PC-9 (cell line): ENCODE measurements around the gene SEC14L6. TPM values are rescaled to one million over a fixed set of nuclear protein-coding genes. Genes with fewer than 3 reads are reported as not detected.

ENCODE experiments used
- BruUV-seq: library from RNA; stranded (reverse); fragments of 400-500 nt; replicated peaks from 2 replicates; lab custom pipeline; 2021; lab: Mats Ljungman, UMichigan
- CTCF ChIA-PET: fragments of 300-600 bp; sonication (Branson Sonifier 250); formaldehyde crosslinking; loops from one replicate; lab custom pipeline; 2022; ENCODE audit warnings: antibody characterized with exemption; lab: Charles Lee
- POLR2A ChIA-PET: fragments of 300-600 bp; sonication (Branson Sonifier 250); formaldehyde crosslinking; loops from one replicate; lab custom pipeline; 2022; ENCODE audit warnings: antibody characterized with exemption; ENCODE audit not compliant: unreplicated experiment; lab: Charles Lee
- DNase-seq, 2 experiments: peaks; one replicate each; pipeline versions ENCODE4 v3.0.0 to v3.0.0-alpha.2; 2015 to 2022; ENCODE audit warnings: mixed read lengths in 1 of 2
- H2AFZ ChIP-seq: fragments of 200-600 bp; sonication (generic); 2 replicates; pipeline ENCODE4 v1.8.1; 2017; ENCODE audit warnings: antibody characterized with exemption
- H3F3A ChIP-seq: fragments of 200-600 bp; sonication (generic); 2 replicates; pipeline ENCODE4 v1.8.1; 2017; ENCODE audit warnings: antibody characterized with exemption, mild to moderate bottlenecking, low read depth; ENCODE audit not compliant: insufficient read depth
- H3K27ac ChIP-seq: fragments of 200-600 bp; sonication (generic); 2 replicates; pipeline ENCODE4 v1.6.1; 2016; ENCODE audit warnings: mixed run types
- H3K27me3 ChIP-seq: fragments of 200-600 bp; sonication (generic); 2 replicates; pipeline ENCODE4 v1.6.1; 2016; ENCODE audit warnings: low read depth, mixed run types; ENCODE audit not compliant: insufficient read depth
- H3K36me3 ChIP-seq: fragments of 200-600 bp; sonication (generic); 2 replicates; pipeline ENCODE4 v1.6.1; 2016; ENCODE audit warnings: low read depth, mixed run types
- H3K4me1 ChIP-seq: fragments of 200-600 bp; sonication (generic); replicated peaks from 2 replicates; pipeline ENCODE4 v1.6.1; 2016; ENCODE audit warnings: mixed run types; ENCODE audit not compliant: insufficient read depth
- H3K4me2 ChIP-seq: fragments of 200-600 bp; sonication (generic); 2 replicates; pipeline ENCODE4 v1.6.1; 2017; ENCODE audit warnings: mixed run types
- H3K4me3 ChIP-seq: fragments of 200-600 bp; sonication (generic); 2 replicates; pipeline ENCODE4 v1.6.1; 2016; ENCODE audit warnings: mixed run types
- H3K79me2 ChIP-seq: fragments of 200-600 bp; sonication (generic); 2 replicates; pipeline ENCODE4 v1.6.1; 2017; ENCODE audit warnings: low read depth, mixed run types
- H3K9me2 ChIP-seq: fragments of 200-600 bp; sonication (generic); 2 replicates; pipeline ENCODE4 v1.8.1; 2017; ENCODE audit warnings: mild to moderate bottlenecking; ENCODE audit not compliant: insufficient read depth
- H3K9me3 ChIP-seq: fragments of 200-600 bp; sonication (generic); 2 replicates; pipeline ENCODE4 v1.8.1; 2016; ENCODE audit warnings: low read depth; ENCODE audit not compliant: insufficient read depth
- H4K20me1 ChIP-seq: fragments of 200-600 bp; sonication (generic); 2 replicates; pipeline ENCODE4 v1.8.1; 2017; ENCODE audit not compliant: insufficient read depth
- EZH2 ChIP-seq: fragments of 200-600 bp; sonication (generic); IDR thresholded peaks from 2 replicates; pipeline ENCODE4 v1.8.0; 2017; ENCODE audit warnings: antibody characterized with exemption, low read depth
- intact Hi-C: fragments of 100-400 bp; cut with micrococcal nuclease; formaldehyde crosslinking; loops from one replicate; pipeline ENCODE4 v1.10.0; 2022; ENCODE audit not compliant: unreplicated experiment
- total RNA-seq: library from RNA; stranded (reverse); gene quantifications from 2 replicates; pipeline ENCODE4 v1.2.3, GENCODE V29; 2021
- TF ChIP-seq, protein P1 (sequence below): fragments of 200-600 bp; sonication (generic); conservative IDR thresholded peaks from 2 replicates; pipeline ENCODE4 v1.6.1; 2017; ENCODE audit warnings: mixed run types, antibody characterized with exemption, mild to moderate bottlenecking, moderate library complexity

Gene SEC14L6
- total RNA-seq, 1 experiment from 2014 or later: 0.31 TPM

DNA sequence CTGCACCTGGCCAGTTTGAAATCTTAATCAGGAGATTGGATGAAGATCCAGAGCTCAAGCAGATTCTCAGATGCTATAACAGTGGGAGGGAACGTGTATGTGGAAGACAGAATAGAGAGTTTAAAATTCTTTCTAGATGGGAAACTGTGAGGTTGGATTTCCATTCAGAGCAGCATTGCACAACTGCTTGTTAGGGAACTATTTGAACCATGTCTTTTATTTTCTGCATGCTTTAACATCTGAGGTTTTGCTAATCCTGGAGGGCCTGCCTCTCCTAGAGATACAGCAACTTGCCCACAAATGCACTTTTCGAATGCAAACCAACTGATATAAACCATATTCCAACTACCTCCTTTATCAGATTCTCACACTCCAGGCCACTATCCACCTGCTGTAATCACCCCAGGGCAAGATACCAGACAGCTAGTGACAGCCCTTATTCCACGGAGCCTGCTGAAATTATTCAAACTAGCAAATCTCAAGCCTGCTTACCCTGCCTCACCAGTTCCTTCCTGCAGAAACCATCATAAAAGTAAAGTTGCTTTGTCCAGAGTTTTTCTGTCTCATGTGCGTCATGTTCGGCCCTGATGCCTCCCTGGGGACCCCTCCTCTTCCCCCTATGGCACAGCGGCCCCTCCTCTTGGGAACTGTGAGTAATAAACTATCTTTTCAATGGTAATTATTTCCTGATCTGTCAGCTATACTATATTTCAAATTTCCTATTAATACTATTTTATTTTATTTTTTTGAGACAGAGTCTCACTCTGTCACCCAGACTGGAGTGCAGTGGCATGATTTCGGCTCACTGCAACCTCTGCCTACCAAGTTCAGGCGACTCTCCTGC is 22.7 kb downstream of the SEC14L6 start:
- Histone ChIP-seq H3K4me3 (no peak overlapping the region), H3K79me2 (no peaks in the 10 kb centered on the region), H3K4me1 (no peaks in the 10 kb centered on the region), H3K9me2 (no peaks in the 10 kb centered on the region), H3F3A (no peaks in the 10 kb centered on the region), H4K20me1 (no peaks in the 10 kb centered on the region), H3K36me3 (no peaks in the 10 kb centered on the region), H3K27me3 (peaks cover 19% of the 10 kb centered on the region), H2AFZ (no peak overlapping the region), H3K9me3 (no peaks in the 10 kb centered on the region), H3K27ac (no peak overlapping the region), H3K4me2 (no peak overlapping the region)
- intact Hi-C loops: no loop called here
- no TSS peak for BruUV-seq
- POLR2A ChIA-PET: no interaction called here
- TF ChIP-seq EZH2: no peak
- TF ChIP-seq, protein P1, sequence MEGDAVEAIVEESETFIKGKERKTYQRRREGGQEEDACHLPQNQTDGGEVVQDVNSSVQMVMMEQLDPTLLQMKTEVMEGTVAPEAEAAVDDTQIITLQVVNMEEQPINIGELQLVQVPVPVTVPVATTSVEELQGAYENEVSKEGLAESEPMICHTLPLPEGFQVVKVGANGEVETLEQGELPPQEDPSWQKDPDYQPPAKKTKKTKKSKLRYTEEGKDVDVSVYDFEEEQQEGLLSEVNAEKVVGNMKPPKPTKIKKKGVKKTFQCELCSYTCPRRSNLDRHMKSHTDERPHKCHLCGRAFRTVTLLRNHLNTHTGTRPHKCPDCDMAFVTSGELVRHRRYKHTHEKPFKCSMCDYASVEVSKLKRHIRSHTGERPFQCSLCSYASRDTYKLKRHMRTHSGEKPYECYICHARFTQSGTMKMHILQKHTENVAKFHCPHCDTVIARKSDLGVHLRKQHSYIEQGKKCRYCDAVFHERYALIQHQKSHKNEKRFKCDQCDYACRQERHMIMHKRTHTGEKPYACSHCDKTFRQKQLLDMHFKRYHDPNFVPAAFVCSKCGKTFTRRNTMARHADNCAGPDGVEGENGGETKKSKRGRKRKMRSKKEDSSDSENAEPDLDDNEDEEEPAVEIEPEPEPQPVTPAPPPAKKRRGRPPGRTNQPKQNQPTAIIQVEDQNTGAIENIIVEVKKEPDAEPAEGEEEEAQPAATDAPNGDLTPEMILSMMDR: no peak
- no peak for DNase-seq
- CTCF ChIA-PET: interaction anchor here (0.6 kb wide), 2 partner anchors 31 to 71 kb away, joined by 3 to 6 read pairs; no protein-coding TSS in a partner anchor

DNA sequence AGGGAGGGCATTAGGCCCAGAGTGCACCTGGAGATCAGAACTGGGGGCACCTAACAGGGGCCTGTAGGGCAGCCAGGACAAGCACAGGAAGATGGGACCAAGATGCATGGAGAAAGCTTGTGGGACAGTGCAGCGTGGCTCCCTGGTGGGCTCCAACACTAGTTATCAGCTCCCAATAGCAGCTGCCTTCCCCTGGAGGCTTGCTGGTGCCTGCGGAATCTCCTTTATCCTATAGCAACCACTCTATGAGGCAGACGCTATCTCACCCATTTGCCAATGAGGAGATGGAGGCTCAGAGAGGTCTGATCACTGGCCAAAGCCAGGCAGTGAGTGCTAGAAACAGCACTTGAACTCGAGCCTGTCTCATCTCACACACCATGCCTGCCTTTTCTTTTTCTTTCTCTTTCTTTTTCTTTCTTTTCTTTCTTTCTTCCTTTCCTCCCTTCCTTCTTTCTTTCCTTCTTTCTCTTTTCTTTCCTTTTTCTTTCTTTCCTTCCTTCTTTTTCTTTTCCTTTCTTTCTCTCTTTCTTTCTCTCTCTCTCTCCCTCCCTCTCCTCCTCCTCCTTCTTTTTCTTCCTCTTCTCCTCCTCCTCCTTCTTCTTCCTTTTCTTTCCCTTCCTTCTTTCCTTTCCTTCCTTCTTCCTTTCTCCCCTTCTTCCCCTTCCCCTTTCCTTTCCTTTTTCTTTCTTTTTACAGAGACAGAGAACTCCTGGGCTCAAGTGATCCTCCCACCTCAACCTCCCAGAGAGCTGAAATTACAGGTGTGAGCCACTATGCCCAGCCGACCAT is 25.0 kb downstream of the SEC14L6 start:
- Histone ChIP-seq H3K27me3 (peaks cover 18% of the 10 kb centered on the region), H4K20me1 (no peaks in the 10 kb centered on the region), H3F3A (no peaks in the 10 kb centered on the region), H2AFZ (no peak overlapping the region), H3K36me3 (no peaks in the 10 kb centered on the region), H3K4me1 (no peaks in the 10 kb centered on the region), H3K4me3 (no peak overlapping the region), H3K9me2 (no peaks in the 10 kb centered on the region), H3K4me2 (no peak overlapping the region), H3K79me2 (no peaks in the 10 kb centered on the region), H3K9me3 (no peaks in the 10 kb centered on the region), H3K27ac (no peak overlapping the region)
- no peak for DNase-seq
- TF ChIP-seq EZH2: no peak
- TF ChIP-seq, protein P1: no peak
- CTCF ChIA-PET: no interaction called here
- intact Hi-C loops: no loop called here
- no TSS peak for BruUV-seq
- POLR2A ChIA-PET: no interaction called here

GRCh38 chr22:30519842-30520425 is 26.6 kb downstream of the SEC14L6 start:
- Histone ChIP-seq H3K27me3 (peaks cover 11% of the 10 kb centered on the region; the same call in 1 of the 2 replicates), H3K79me2 (no peaks in the 10 kb centered on the region), H2AFZ (no peak overlapping the region), H3K9me2 (no peaks in the 10 kb centered on the region), H3K36me3 (no peaks in the 10 kb centered on the region), H3K4me3 (no peak overlapping the region), H3K4me2 (no peak overlapping the region), H4K20me1 (no peaks in the 10 kb centered on the region), H3K4me1 (0 out of 2 replicates have a peak, but pooled peaks cover 4% of the 10 kb centered on the region), H3K9me3 (no peaks in the 10 kb centered on the region), H3F3A (no peaks in the 10 kb centered on the region), H3K27ac (no peak overlapping the region)
- intact Hi-C loops: no loop called here
- no TSS peak for BruUV-seq
- no peak for TF ChIP-seq EZH2
- TF ChIP-seq, protein P1: no peak
- POLR2A ChIA-PET: no interaction called here
- DNase-seq: no peak
- CTCF ChIA-PET: no interaction called here
